ENCODE data around the gene OR2G3.

The OR2G3 gene

GRCh38 chr1:247605286-247605685 is at the start of gene OR2G3:
Gene OR2G3 (plus strand): TSS chr1:247605586. CDS start chr1:247605586, 0 bp downstream.
- no peak for DNase-seq

- no peak for DNase-seq
These were observed 47.3 kb upstream of the OR2G3 start for GRCh38 chr1:247557926-247558674.

- no peak for DNase-seq
These were observed 43.7 kb upstream of the OR2G3 start for GRCh38 chr1:247561711-247562110.

GRCh38 chr1:247562198-247562597 is 43.2 kb upstream of the OR2G3 start:
- no peak for DNase-seq

- DNase-seq, result no peak
These were observed 31.1 kb upstream of the OR2G3 start for GRCh38 chr1:247574236-247574635.

GRCh38 chr1:247574664-247575063 is 30.7 kb upstream of the OR2G3 start:
- DNase-seq, result no peak

GRCh38 chr1:247576514-247576913 is 28.9 kb upstream of the OR2G3 start:
- no peak for DNase-seq

GRCh38 chr1:247578946-247579460 is 26.4 kb upstream of the OR2G3 start:
- DNase-seq, result no peak

- DNase-seq, result no peak
These were observed 17.3 kb upstream of the OR2G3 start, which contains the start of gene OR2G2 for GRCh38 chr1:247588060-247588459. Gene OR2G2 (plus strand): TSS chr1:247588360. CDS start chr1:247588360, 0 bp downstream.

GRCh38 chr1:247613405-247613804 is 8.0 kb downstream of the OR2G3 start:
- DNase-seq, result no peak

GRCh38 chr1:247614625-247615024 is 9.2 kb downstream of the OR2G3 start:
- DNase-seq, result no peak

GRCh38 chr1:247627951-247628350 is 22.6 kb downstream of the OR2G3 start:
- DNase-seq, result no peak

GRCh38 chr1:247638011-247638410 is 32.6 kb downstream of the OR2G3 start:
- DNase-seq, result no peak

GRCh38 chr1:247638781-247639180 is 33.4 kb downstream of the OR2G3 start:
- no peak for DNase-seq

- DNase-seq, result peak; percentile 63 to 76
These were observed 34.1 kb downstream of the OR2G3 start for GRCh38 chr1:247639381-247639981.

GRCh38 chr1:247642742-247643141 is 37.4 kb downstream of the OR2G3 start:
- DNase-seq, result no peak

GRCh38 chr1:247646867-247647266 is 41.5 kb downstream of the OR2G3 start:
- no peak for DNase-seq

GRCh38 chr1:247647864-247648263 is 42.5 kb downstream of the OR2G3 start:
- DNase-seq, result no peak

GRCh38 chr1:247653040-247653439 is 47.7 kb downstream of the OR2G3 start:
- DNase-seq, result no peak

Data from NCI-H1930 (cell line).